ENCODE results near the gene MRPS15.
A peak's percentile ranks its signal among the peaks of the same experiment; 100 is the strongest.

MRPS15 gene

GRCh38 chr1:36456391-36456928 lies 7.7 kb downstream of the MRPS15 start:
- DNase-seq, result no peak

- DNase-seq, result no peak
Measured at GRCh38 chr1:36455386-36455785, 8.8 kb downstream of the MRPS15 start.

GRCh38 chr1:36453600-36454388 lies 10.4 kb downstream of the MRPS15 start:
- no peak for DNase-seq

GRCh38 chr1:36453051-36453450 lies 11.1 kb downstream of the MRPS15 start:
- DNase-seq, result no peak

GRCh38 chr1:36450919-36451305 lies 13.3 kb downstream of the MRPS15 start:
- no peak for DNase-seq

GRCh38 chr1:36450270-36450918 lies 13.8 kb downstream of the MRPS15 start, which contains the start of gene OSCP1:
Gene OSCP1 (minus strand): TSS chr1:36450451. CDS start chr1:36450369, 82 bp downstream.
- DNase-seq, result peak; percentile 27 to 78

GRCh38 chr1:36448530-36449056 lies 15.6 kb downstream of the MRPS15 start:
- no peak for DNase-seq

- DNase-seq, result no peak
Measured at GRCh38 chr1:36447450-36447849, 16.7 kb downstream of the MRPS15 start.

- no peak for DNase-seq
Measured at GRCh38 chr1:36446746-36447145, 17.4 kb downstream of the MRPS15 start.

GRCh38 chr1:36446271-36446670 lies 17.9 kb downstream of the MRPS15 start:
- DNase-seq, result no peak

- DNase-seq, result no peak
Measured at GRCh38 chr1:36443297-36443696, 20.9 kb downstream of the MRPS15 start.

- DNase-seq, result no peak
Measured at GRCh38 chr1:36442337-36442736, 21.8 kb downstream of the MRPS15 start.

- DNase-seq, result no peak
Measured at GRCh38 chr1:36440646-36441045, 23.5 kb downstream of the MRPS15 start.

- no peak for DNase-seq
Measured at GRCh38 chr1:36440044-36440443, 24.1 kb downstream of the MRPS15 start.

GRCh38 chr1:36438715-36439114 lies 25.5 kb downstream of the MRPS15 start:
- DNase-seq, result no peak

- no peak for DNase-seq
Measured at GRCh38 chr1:36436821-36437220, 27.4 kb downstream of the MRPS15 start.

- DNase-seq, result no peak
Measured at GRCh38 chr1:36433102-36433501, 31.1 kb downstream of the MRPS15 start.

GRCh38 chr1:36432616-36433015 lies 31.6 kb downstream of the MRPS15 start:
- no peak for DNase-seq

GRCh38 chr1:36425791-36426190 lies 38.4 kb downstream of the MRPS15 start:
- DNase-seq, result no peak

GRCh38 chr1:36421649-36422048 lies 42.5 kb downstream of the MRPS15 start:
- DNase-seq, result no peak

- DNase-seq, result peak in 1 of 2 experiments; percentile 59
Measured at GRCh38 chr1:36420836-36421317, 43.3 kb downstream of the MRPS15 start.

- no peak for DNase-seq
Measured at GRCh38 chr1:36420409-36420808, 43.8 kb downstream of the MRPS15 start.

- DNase-seq, result no peak
Measured at GRCh38 chr1:36419569-36419968, 44.6 kb downstream of the MRPS15 start.

GRCh38 chr1:36419140-36419539 lies 45.0 kb downstream of the MRPS15 start:
- no peak for DNase-seq
